Measurements from ENCODE around the gene ASCC3. TPM values are rescaled to one million over a fixed set of nuclear protein-coding genes. Genes with fewer than 3 reads are reported as not detected.

Gene ASCC3
- total RNA-seq, 4 donors from 2014 or later = 18.1 to 26.3 (median 22.5) TPM

DNA sequence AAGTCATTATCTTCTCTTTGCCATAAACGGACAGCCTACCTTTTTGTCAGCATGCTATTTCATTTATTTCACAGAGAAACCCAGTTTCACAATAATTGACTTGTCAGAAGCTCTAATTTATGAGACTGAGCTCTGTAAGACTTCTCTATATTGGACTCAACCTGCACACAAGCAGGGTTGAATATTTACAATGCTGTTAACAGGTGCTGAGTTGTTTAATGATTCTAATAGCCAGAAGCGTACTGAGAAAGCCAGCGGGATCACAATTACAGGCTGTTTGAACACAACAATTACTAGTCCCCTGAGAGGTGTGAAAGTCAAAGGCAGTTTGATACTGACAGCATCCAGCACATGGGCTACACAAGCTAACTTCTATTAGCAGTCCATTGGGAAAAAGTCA, 288.2 kb downstream of the ASCC3 start:
- TF ChIP-seq, protein P1, sequence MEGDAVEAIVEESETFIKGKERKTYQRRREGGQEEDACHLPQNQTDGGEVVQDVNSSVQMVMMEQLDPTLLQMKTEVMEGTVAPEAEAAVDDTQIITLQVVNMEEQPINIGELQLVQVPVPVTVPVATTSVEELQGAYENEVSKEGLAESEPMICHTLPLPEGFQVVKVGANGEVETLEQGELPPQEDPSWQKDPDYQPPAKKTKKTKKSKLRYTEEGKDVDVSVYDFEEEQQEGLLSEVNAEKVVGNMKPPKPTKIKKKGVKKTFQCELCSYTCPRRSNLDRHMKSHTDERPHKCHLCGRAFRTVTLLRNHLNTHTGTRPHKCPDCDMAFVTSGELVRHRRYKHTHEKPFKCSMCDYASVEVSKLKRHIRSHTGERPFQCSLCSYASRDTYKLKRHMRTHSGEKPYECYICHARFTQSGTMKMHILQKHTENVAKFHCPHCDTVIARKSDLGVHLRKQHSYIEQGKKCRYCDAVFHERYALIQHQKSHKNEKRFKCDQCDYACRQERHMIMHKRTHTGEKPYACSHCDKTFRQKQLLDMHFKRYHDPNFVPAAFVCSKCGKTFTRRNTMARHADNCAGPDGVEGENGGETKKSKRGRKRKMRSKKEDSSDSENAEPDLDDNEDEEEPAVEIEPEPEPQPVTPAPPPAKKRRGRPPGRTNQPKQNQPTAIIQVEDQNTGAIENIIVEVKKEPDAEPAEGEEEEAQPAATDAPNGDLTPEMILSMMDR (IDR thresholded peaks at IDR 0.05; ENCODE audit: low read depth) = no peak

DNA sequence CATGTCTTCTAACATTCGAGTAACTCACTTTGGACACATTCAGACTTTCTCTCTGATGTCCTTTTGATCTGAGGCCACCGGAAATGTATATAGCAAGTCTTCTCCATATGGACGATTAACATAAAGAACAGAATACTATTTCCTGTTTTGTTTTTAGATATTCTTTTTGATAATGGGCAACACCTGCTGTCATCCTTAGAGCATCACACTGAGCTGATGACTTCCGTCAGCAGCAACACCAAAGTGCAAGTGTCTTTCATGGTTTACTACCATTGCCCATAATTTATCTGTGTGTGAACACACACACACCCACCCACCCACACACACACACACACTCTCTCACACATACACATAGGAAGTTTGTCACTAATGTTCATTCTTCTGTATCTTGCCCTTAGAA, 303.7 kb downstream of the ASCC3 start:
- TF ChIP-seq, protein P1 (IDR thresholded peaks at IDR 0.05; ENCODE audit: low read depth) = no peak

DNA sequence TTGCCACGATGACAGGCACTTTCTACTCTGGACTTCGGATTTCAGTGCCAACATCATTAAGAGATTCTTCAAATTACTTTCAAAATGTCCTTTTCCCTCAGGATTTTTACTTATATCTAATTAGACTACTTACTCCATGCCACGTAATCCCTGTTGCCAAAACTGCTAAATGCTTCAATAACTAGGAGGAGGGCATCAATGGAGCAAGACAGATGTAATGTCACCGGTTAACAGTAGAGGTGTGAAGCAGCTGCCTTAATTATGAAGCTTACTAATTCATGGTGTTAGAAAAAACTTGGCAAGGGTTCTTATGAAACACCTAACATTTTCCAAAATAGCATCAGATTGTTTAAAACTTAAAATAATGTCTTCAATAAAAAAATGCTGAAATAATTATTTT, 305.2 kb downstream of the ASCC3 start:
- TF ChIP-seq, protein P1 (IDR thresholded peaks at IDR 0.05; ENCODE audit: low read depth) = no peak

DNA sequence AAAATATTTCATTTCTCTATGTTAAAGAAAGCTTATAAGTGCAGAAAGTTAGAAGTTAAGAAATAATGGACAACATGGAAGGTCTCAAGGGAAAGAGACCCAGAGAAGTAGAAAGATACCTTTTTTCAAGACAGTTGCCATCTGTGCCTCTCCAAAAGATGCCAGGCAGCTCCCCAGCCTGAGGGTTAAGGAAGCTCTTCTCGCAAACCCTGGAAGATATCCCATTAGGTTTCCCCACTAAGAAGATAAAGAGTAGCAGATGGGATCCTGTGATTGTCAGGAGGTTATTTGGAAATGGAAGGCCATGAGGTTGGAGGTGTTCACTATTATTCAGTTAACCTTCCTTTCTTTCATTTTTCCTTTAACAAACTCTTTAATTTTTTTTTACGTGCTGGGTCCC, 306.3 kb downstream of the ASCC3 start:
- TF ChIP-seq, protein P1 (IDR thresholded peaks at IDR 0.05; ENCODE audit: low read depth) = no peak

DNA sequence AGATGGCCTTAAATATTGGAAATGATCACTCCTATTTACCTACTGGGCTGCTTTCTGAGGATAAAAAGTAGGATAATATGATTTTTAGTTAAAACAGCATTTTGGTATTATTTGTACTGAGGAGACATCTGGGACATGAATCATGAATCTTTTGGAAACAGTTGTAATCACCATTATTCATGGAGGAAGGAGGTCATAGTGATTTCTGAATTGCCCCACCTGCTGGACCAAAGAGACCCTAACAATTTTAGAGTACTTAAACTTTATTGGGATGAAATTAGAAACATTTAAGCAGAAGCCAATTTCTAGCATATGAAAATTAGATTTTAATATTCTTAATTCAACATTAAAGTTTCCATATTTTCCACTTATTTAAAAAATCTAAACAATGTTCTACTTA, 308.0 kb downstream of the ASCC3 start:
- TF ChIP-seq, protein P1 (IDR thresholded peaks at IDR 0.05; ENCODE audit: low read depth) = no peak

DNA sequence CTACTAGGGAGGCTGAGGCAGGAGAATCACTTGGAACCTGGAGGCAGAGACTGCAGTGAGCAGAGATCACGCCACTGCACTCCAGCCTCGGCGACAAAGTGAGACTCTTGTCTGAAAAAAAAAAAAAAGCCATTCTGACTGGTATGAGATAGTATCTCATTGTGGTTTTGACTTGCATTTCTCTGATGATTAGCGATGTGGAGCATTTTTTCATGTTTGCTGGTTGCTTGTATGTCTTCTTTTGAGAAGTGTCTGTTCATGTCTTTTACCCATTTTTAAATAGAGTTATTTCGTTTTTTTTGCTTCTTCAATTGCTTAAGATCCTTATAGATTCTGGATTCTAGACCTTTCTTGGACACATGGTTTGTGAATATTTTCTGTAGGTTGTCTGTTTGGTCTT, 312.9 kb downstream of the ASCC3 start:
- TF ChIP-seq, protein P1 (IDR thresholded peaks at IDR 0.05; ENCODE audit: low read depth) = no peak

DNA sequence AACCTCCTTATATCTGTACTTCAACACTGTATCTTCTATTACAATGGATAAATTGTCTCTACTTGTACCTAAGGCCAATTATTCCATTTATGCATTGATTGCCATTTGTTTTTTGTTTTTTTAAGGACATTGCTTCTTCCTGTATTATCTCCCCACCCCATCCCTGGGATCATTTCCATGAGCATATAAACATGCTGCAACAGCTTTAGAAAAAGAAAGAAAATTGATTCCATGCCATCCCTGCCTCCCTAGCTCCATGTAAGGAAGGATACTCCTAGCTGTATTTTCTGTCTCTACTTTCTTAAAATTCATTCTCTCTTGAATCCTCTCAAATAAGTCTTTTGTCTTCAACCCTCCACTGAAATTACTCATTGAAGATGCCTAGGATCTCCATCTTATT, 314.6 kb downstream of the ASCC3 start:
- TF ChIP-seq, protein P1 (IDR thresholded peaks at IDR 0.05; ENCODE audit: low read depth) = no peak
